Gastrocnemius medialis (tissue), 4 donors: Measurements from ENCODE around the gene XYLT1. TPM values are rescaled to one million over a fixed set of nuclear protein-coding genes. Genes with fewer than 3 reads are reported as not detected.

Experiments
- ATAC-seq, 2 donors: fragments of 150-250 bp; one replicate each; pipeline ENCODE4 v1.9.1; 2016
- DNase-seq, 2 donors: peaks; one replicate each; pipeline ENCODE4 v3.0.0-alpha.2; 2019
- H3K27ac ChIP-seq, 4 donors: fragments of 200-600 bp; sonication (generic); 1 replicate in 1 of 4; 2 replicates in 3 of 4; pipeline ENCODE4 v1.5.1; 2016 to 2018; ENCODE audit warnings: mild to moderate bottlenecking in 2 of 4, moderate library complexity in 1 of 4
- H3K27me3 ChIP-seq, 3 donors: fragments of 200-600 bp; sonication (generic) in 2 of 3; 1 replicate in 1 of 3; 2 replicates in 2 of 3; pipeline versions ENCODE4 v1.5.1 to v1.6.0; 2016 to 2019; ENCODE audit warnings: mild to moderate bottlenecking in 1 of 3, moderate library complexity in 1 of 3
- H3K36me3 ChIP-seq, 2 donors: fragments of 200-600 bp; sonication (generic) in 1 of 2; one replicate each; pipeline ENCODE4 v1.5.1; 2017 to 2018
- H3K4me1 ChIP-seq, 2 donors: fragments of 200-600 bp; sonication (generic) in 1 of 2; one replicate each; pipeline ENCODE4 v1.5.1; 2016 to 2017; ENCODE audit warnings: mild to moderate bottlenecking in 2 of 2
- H3K4me3 ChIP-seq, 4 donors: fragments of 200-600 bp; sonication (generic) in 3 of 4; 1 replicate in 1 of 4; 2 replicates in 3 of 4; pipeline ENCODE4 v1.5.1; 2016 to 2019; ENCODE audit warnings: mild to moderate bottlenecking in 2 of 4
- H3K9me3 ChIP-seq, 3 donors: fragments of 200-600 bp; sonication (generic) in 2 of 3; 1 replicate in 1 of 3; 2 replicates in 2 of 3; pipeline ENCODE4 v1.5.1; 2016 to 2019
- POLR2A ChIP-seq, 2 donors: fragments of 450-650 bp; IDR thresholded peaks; one replicate each; pipeline ENCODE4 v1.6.1; 2017; ENCODE audit warnings: antibody characterized with exemption in 2 of 2, mild to moderate bottlenecking in 2 of 2, moderate library complexity in 2 of 2
- in situ Hi-C, 4 donors: fragments of 200-750 bp; cut with MboI; loops; one replicate each; pipeline versions ENCODE4 v1.15.0 to v1.8.0; 2017; ENCODE audit warnings: low sequenced_read_pairs in 4 of 4
- intact Hi-C: fragments of 100-400 bp; cut with DNase I; formaldehyde crosslinking; loops from one replicate; pipeline ENCODE4 v1.15.1; 2023; ENCODE audit warnings: low total_unique reads
- total RNA-seq, 4 donors: library from RNA; depleted of rRNA; stranded (reverse); fragments of >200 nt; gene quantifications; one replicate each; pipeline versions ENCODE4 v1.1.0 to v1.2.3, GENCODE V29; 2016
- TF ChIP-seq, protein P1 (sequence below), 5 experiments: fragments of 450-650 bp in 3 of 5; fragments of 200-600 bp in 2 of 5; sonication (generic) in 2 of 5; IDR thresholded peaks in 4 of 5; conservative IDR thresholded peaks in 1 of 5; 1 replicate in 4 of 5; 2 replicates in 1 of 5; pipeline ENCODE4 v1.5.1; 2016 to 2019; ENCODE audit warnings: antibody characterized with exemption in 5 of 5, mild to moderate bottlenecking in 3 of 5, moderate library complexity in 3 of 5

Gene XYLT1
- total RNA-seq, 4 donors from 2014 or later = 0.87 to 7.9 (median 1.4) TPM

DNA sequence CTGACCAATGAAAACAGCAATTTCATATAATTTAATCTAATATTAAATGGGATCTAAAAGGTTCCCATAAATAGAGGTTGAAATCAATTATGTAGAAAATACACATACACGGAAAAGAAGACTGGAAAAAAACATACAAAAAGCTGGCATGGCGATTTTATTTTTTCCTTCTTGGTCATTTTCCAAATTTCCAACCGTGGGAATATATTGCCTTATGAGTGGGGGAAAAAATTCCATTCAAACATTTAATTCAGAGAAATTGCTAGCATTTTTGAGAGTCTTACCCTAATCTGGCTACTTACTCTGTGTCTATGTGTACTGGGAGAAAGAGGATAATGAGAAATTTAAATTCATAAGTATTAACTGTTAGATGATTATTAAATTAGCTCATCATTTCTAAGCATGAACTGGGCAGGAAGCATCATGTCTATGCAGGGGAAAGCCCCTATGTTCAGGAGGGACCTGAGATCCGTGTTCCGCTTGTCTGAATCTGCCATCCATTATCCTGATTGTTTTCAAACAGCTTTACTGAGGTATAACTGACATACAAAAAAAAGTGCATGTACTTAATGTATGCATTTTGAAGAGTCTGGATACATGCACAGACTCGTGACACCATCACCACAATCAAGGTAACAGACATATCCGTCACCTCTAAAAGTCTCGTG, 145.2 kb downstream of the XYLT1 start:
- Histone ChIP-seq H3K36me3 (no peaks in the 10 kb centered on the region), H3K9me3 (no peaks in the 10 kb centered on the region), H3K4me3 (no peak overlapping the region), H3K27ac (no peak overlapping the region), H3K4me1 (peaks cover 0 to 8% of the 10 kb centered on the region in 2 donors), H3K27me3 (no peaks in the 10 kb centered on the region)
- DNase-seq = no peak
- in situ Hi-C loops (no loop called here), intact Hi-C loops (no loop called here)
- ATAC-seq = no peak
- no peak for TF ChIP-seq POLR2A (IDR thresholded peaks at IDR 0.05)

DNA sequence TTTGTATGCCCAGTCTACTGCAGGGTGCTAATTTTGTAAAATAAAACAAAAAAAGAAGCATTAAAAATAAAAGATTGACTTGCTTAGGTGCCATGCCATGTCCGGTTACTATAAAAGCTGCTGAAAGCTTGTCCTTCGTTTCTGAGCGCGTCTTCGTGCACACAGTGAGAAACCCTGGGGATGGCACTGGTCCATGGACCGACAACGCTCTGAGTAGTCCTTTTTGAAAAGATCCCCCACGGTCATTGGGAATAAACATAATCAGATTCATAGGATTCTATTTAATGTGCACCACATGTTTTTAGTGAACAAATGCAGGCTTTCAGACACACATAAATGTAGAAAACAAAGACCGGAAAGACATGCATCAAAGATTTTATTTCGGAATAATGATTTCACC, 146.3 kb downstream of the XYLT1 start:
- intact Hi-C loops (no loop called here), in situ Hi-C loops (no loop called here)
- Histone ChIP-seq H3K27me3 (no peaks in the 10 kb centered on the region), H3K9me3 (no peaks in the 10 kb centered on the region), H3K4me1 (peaks cover 0 to 5% of the 10 kb centered on the region in 2 donors), H3K36me3 (no peaks in the 10 kb centered on the region), H3K4me3 (no peak overlapping the region), H3K27ac (no peak overlapping the region)
- DNase-seq (no peak), ATAC-seq (no peak)
- TF ChIP-seq POLR2A (IDR thresholded peaks at IDR 0.05) = no peak
- TF ChIP-seq, protein P1, sequence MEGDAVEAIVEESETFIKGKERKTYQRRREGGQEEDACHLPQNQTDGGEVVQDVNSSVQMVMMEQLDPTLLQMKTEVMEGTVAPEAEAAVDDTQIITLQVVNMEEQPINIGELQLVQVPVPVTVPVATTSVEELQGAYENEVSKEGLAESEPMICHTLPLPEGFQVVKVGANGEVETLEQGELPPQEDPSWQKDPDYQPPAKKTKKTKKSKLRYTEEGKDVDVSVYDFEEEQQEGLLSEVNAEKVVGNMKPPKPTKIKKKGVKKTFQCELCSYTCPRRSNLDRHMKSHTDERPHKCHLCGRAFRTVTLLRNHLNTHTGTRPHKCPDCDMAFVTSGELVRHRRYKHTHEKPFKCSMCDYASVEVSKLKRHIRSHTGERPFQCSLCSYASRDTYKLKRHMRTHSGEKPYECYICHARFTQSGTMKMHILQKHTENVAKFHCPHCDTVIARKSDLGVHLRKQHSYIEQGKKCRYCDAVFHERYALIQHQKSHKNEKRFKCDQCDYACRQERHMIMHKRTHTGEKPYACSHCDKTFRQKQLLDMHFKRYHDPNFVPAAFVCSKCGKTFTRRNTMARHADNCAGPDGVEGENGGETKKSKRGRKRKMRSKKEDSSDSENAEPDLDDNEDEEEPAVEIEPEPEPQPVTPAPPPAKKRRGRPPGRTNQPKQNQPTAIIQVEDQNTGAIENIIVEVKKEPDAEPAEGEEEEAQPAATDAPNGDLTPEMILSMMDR (IDR thresholded peaks at IDR 0.05 in 4 of 5, conservative IDR thresholded peaks at IDR 0.05 in 1 of 5) = no peak

DNA sequence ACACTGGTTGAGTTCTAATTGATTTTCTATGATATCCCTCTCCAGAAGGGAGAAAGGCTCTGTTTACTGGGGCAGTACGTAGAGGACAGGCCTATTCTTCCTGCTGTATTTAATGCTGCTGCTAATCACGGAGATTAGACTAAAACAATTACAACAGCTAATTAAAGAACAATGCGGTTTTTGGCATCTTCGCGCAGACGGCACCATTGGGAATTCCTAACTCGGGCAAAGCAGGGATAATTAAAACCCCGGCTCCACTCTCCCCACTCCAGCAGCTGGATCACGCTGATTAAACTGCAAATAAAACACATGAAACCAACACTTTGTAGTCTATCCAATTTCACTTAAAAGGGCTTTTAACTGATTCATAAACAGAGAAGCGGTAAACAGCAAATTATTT, 147.6 kb downstream of the XYLT1 start:
- H3K27me3 ChIP-seq = no peaks in the 10 kb centered on the region
- no peak overlapping the region for H3K4me3 ChIP-seq
- H3K9me3 ChIP-seq = no peaks in the 10 kb centered on the region
- no peak overlapping the region for H3K27ac ChIP-seq
- TF ChIP-seq POLR2A (IDR thresholded peaks at IDR 0.05) = no peak
- TF ChIP-seq, protein P1 (IDR thresholded peaks at IDR 0.05 in 4 of 5, conservative IDR thresholded peaks at IDR 0.05 in 1 of 5) = no peak
- no peak for DNase-seq
- in situ Hi-C loops = no loop called here
- ATAC-seq = no peak
- H3K36me3 ChIP-seq = no peaks in the 10 kb centered on the region
- intact Hi-C loops = no loop called here
- H3K4me1 ChIP-seq = no peaks in the 10 kb centered on the region

DNA sequence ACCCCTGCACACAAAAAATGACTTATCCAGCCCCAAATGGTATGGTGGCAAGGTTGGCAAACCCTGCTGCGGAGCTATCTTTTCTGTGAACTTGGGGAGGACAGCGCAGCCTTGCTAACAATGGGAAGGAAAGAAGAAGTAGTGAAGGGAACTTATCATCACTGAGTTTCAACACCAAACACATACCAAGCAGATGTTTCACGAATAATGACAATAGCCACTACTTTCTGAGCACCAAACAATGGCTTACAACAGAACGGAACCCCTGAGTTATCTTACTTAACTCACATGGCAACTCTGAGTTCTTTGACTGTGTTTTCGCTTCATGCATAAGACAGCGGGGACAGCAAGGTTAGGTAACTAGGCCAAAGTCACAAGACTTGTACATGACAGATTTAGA, 148.9 kb downstream of the XYLT1 start:
- in situ Hi-C loops = no loop called here
- no peak for TF ChIP-seq POLR2A (IDR thresholded peaks at IDR 0.05)
- TF ChIP-seq, protein P1 (IDR thresholded peaks at IDR 0.05 in 4 of 5, conservative IDR thresholded peaks at IDR 0.05 in 1 of 5) = no peak
- Histone ChIP-seq H3K4me1 (no peaks in the 10 kb centered on the region), H3K27ac (no peak overlapping the region), H3K4me3 (no peak overlapping the region), H3K27me3 (no peaks in the 10 kb centered on the region), H3K9me3 (no peaks in the 10 kb centered on the region), H3K36me3 (no peaks in the 10 kb centered on the region)
- ATAC-seq (no peak), DNase-seq (no peak)
- intact Hi-C loops = no loop called here

DNA sequence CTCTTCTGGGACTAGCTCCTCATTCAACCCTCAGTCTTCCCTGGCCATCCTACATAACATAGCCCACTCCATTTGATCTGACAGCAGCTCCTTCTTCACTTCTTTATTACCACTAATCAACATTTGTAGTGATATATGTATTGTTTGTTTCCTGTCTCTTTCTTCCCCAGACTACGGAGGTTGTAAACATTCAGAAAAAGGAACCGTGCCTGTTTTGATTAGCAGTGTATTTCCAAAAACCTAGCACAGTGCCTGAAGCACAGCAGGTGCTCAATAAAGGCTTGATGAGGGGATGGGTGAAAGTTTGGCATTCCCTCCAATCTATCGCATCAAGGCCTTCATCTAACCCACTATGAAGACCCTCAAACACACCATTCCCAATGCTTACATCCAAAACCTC, 150.8 kb downstream of the XYLT1 start:
- in situ Hi-C loops (no loop called here), intact Hi-C loops (no loop called here)
- DNase-seq (no peak), ATAC-seq (no peak)
- Histone ChIP-seq H3K27ac (no peak overlapping the region), H3K36me3 (no peaks in the 10 kb centered on the region), H3K27me3 (no peaks in the 10 kb centered on the region), H3K4me3 (no peak overlapping the region), H3K9me3 (no peaks in the 10 kb centered on the region), H3K4me1 (no peaks in the 10 kb centered on the region)
- TF ChIP-seq, protein P1 (IDR thresholded peaks at IDR 0.05 in 4 of 5, conservative IDR thresholded peaks at IDR 0.05 in 1 of 5) = no peak
- no peak for TF ChIP-seq POLR2A (IDR thresholded peaks at IDR 0.05)
